HepG2 (cell line): ENCODE results near the gene TBC1D22A. TPM values are rescaled to one million over a fixed set of nuclear protein-coding genes. Genes with fewer than 3 reads are reported as not detected.

ENCODE experiments used
- ATAC-seq: fragments of 200-7000 bp; cut with Tn5 transposase; 3 replicates; pipeline ENCODE4 v1.9.1; 2020; ENCODE audit warnings: mild to moderate bottlenecking, moderate library complexity
- BruUV-seq: library from RNA; stranded (reverse); fragments of 400-500 nt; replicated peaks from 2 replicates; lab custom pipeline; 2021; lab: Mats Ljungman, UMichigan
- CTCF ChIA-PET: fragments of 300-600 bp; formaldehyde crosslinking; extraction: SDS; loops from one replicate; lab custom pipeline; 2021; ENCODE audit warnings: low total read pairs, inconsistent platforms, low intra/inter-chr PET ratio; lab: Yijun Ruan, JAX
- POLR2A ChIA-PET: fragments of 350-600 bp; sonication (Branson Sonifier 250); formaldehyde crosslinking; loops from one replicate; lab custom pipeline; 2020; ENCODE audit warnings: antibody characterized with exemption, inconsistent platforms; lab: Yijun Ruan, JAX
- DNase-seq: peaks from one replicate; pipeline ENCODE4 v3.0.0-alpha.2; 2015; ENCODE audit warnings: low spot score
- FAIRE-seq: peaks from 3 replicates; lab custom pipeline; 2011; peaks lifted over from hg19 to GRCh38; lab: Jason Lieb, UNC
- H2AFZ ChIP-seq: one replicate; pipeline ENCODE4 v1.6.1; 2011; ENCODE audit warnings: low read length, inconsistent platforms
- H3K27ac ChIP-seq: fragments of 300-600 bp; 3 replicates; pipeline ENCODE4 v1.8.0; 2011; ENCODE audit warnings: mixed run types, mild to moderate bottlenecking, mixed read lengths, low read length, inconsistent platforms; ENCODE audit not compliant: insufficient read depth; ENCODE audit errors: extremely low read length
- H3K27me3 ChIP-seq, 2 experiments: fragments of 200-600 bp in 1 of 2; 2 replicates in 1 of 2; 3 replicates in 1 of 2; pipeline versions ENCODE4 v1.6.0 to v1.8.0; 2011; ENCODE audit warnings: low read length in 2 of 2, mild to moderate bottlenecking in 2 of 2, moderate library complexity in 2 of 2, inconsistent platforms in 1 of 2; ENCODE audit not compliant: insufficient read depth in 2 of 2, control insufficient read depth in 1 of 2
- H3K36me3 ChIP-seq, 2 experiments: fragments of 200-600 bp in 1 of 2; replicated peaks in 1 of 2; 2 replicates in 1 of 2; 3 replicates in 1 of 2; pipeline versions ENCODE4 v1.5.1 to v1.8.0; 2011; ENCODE audit warnings: low read length in 2 of 2, inconsistent platforms in 1 of 2; ENCODE audit not compliant: insufficient read depth in 2 of 2, control insufficient read depth in 1 of 2
- H3K4me1 ChIP-seq: 2 replicates; pipeline ENCODE4 v1.5.1; 2012; ENCODE audit warnings: low read length, inconsistent platforms; ENCODE audit not compliant: insufficient read depth
- H3K4me2 ChIP-seq: 2 replicates; pipeline ENCODE4 v1.6.0; 2011; ENCODE audit warnings: low read depth, low read length, inconsistent platforms
- H3K4me3 ChIP-seq, 3 experiments: fragments of 200-600 bp in 1 of 3; sonication (generic), shearing (Covaris generic) in 1 of 3; replicated peaks in 1 of 3; 2 replicates each; pipeline ENCODE4 v1.5.1; 2011 to 2016; ENCODE audit warnings: low read length in 3 of 3, inconsistent platforms in 2 of 3, low read depth in 2 of 3, mild to moderate bottlenecking in 2 of 3, control low read depth in 1 of 3, mixed read lengths in 1 of 3; ENCODE audit not compliant: insufficient read depth in 1 of 3
- H3K79me2 ChIP-seq: one replicate; pipeline ENCODE4 v1.6.1; 2011; ENCODE audit warnings: low read length, inconsistent platforms; ENCODE audit not compliant: insufficient read depth
- H3K9ac ChIP-seq: 2 replicates; pipeline ENCODE4 v1.6.0; 2011; ENCODE audit warnings: mild to moderate bottlenecking, low read depth, low read length, inconsistent platforms; ENCODE audit not compliant: insufficient read depth
- H3K9me3 ChIP-seq: 2 replicates; pipeline ENCODE4 v1.5.1; 2012; ENCODE audit warnings: mild to moderate bottlenecking, low read length
- H4K20me1 ChIP-seq: 2 replicates; pipeline ENCODE4 v1.6.0; 2011; ENCODE audit warnings: inconsistent platforms, mild to moderate bottlenecking, low read length, moderate library complexity; ENCODE audit not compliant: insufficient read depth
- CENPT ChIP-seq: sonication (generic); formaldehyde crosslinking; IDR thresholded peaks from 2 replicates; pipeline ENCODE4 v1.8.0; 2022; ENCODE audit warnings: low read depth, mild to moderate bottlenecking, moderate library complexity, missing genetic modification reagents
- CHD2 ChIP-seq: IDR thresholded peaks from 2 replicates; pipeline ENCODE4 v1.6.1; 2011; ENCODE audit warnings: low read depth, low read length, improper control_type of control experiment
- MZF1 ChIP-seq: sonication (generic); formaldehyde crosslinking; IDR thresholded peaks from 2 replicates; pipeline ENCODE4 v1.8.1; 2023; ENCODE audit warnings: mild to moderate bottlenecking, missing genetic modification reagents, borderline replicate concordance
- POGZ ChIP-seq: sonication (generic); formaldehyde crosslinking; IDR thresholded peaks from 2 replicates; pipeline ENCODE4 v1.4.0; 2020; ENCODE audit warnings: mild to moderate bottlenecking, missing genetic modification reagents
- SCMH1 ChIP-seq: sonication (generic); formaldehyde crosslinking; IDR thresholded peaks from 2 replicates; pipeline ENCODE4 v1.9.0; 2021; ENCODE audit warnings: missing genetic modification reagents, mild to moderate bottlenecking, borderline replicate concordance
- SMARCC2 ChIP-seq: fragments of 450-650 bp; IDR thresholded peaks from 2 replicates; pipeline ENCODE4 v1.6.1; 2017; ENCODE audit warnings: antibody characterized with exemption, mild to moderate bottlenecking
- THAP11 ChIP-seq: IDR thresholded peaks from 2 replicates; pipeline ENCODE4 v1.6.1; 2016; ENCODE audit warnings: missing biosample characterization, missing genetic modification reagents
- ZNF224 ChIP-seq: sonication (generic); formaldehyde crosslinking; IDR thresholded peaks from 2 replicates; pipeline ENCODE4 v1.5.0; 2020; ENCODE audit warnings: mild to moderate bottlenecking, missing genetic modification reagents
- ZNF260 ChIP-seq: sonication (generic); formaldehyde crosslinking; IDR thresholded peaks from 2 replicates; pipeline ENCODE4 v1.4.0; 2020; ENCODE audit warnings: missing genetic modification reagents, low read depth, mild to moderate bottlenecking, borderline replicate concordance
- ZNF510 ChIP-seq: sonication (generic); formaldehyde crosslinking; IDR thresholded peaks from 2 replicates; pipeline ENCODE4 v1.4.0; 2020; ENCODE audit warnings: low read depth, mild to moderate bottlenecking, missing genetic modification reagents
- ZNF598 ChIP-seq: sonication (generic); formaldehyde crosslinking; IDR thresholded peaks from 2 replicates; pipeline ENCODE4 v1.5.1; 2020; ENCODE audit warnings: mild to moderate bottlenecking, missing genetic modification reagents, borderline replicate concordance
- ZNF614 ChIP-seq: IDR thresholded peaks from 2 replicates; pipeline ENCODE4 v1.6.1; 2018; ENCODE audit warnings: missing biosample characterization, missing genetic modification reagents, inconsistent platforms, borderline replicate concordance
- ZNF841 ChIP-seq: sonication (generic); formaldehyde crosslinking; IDR thresholded peaks from 2 replicates; pipeline ENCODE4 v1.8.1; 2023; ENCODE audit warnings: missing genetic modification reagents, borderline replicate concordance
- WGBS: methylation state at CpG from one replicate; pipeline ENCODE4 v1.1.6; 2017; ENCODE audit warnings: low lambda C conversion rate; 5-methylcytosine and 5-hydroxymethylcytosine counted together
- in situ Hi-C: cut with HindIII; loops from 2 replicates; pipeline ENCODE4 v1.10.0; 2017; ENCODE audit warnings: low pct_unique_long_range_greater_than_20kb; ENCODE audit not compliant: extremely low pct_ligation_motif_present
- intact Hi-C: fragments of 100-400 bp; cut with micrococcal nuclease; formaldehyde crosslinking; loops from one replicate; pipeline ENCODE4 v1.10.0; 2022; ENCODE audit not compliant: unreplicated experiment
- polyA plus RNA-seq, 8 experiments: library from polyadenylated mRNA; depleted of rRNA in 3 of 8; stranded (reverse) in 7 of 8; unstranded in 1 of 8; fragments of >200 nt; fragmentation: Illumina TruSeq in 4 of 8; extraction: Trizol in 4 of 8; gene quantifications; 2 replicates each; pipeline versions ENCODE4 v1.2.1 to v1.2.3, GENCODE V29; 2011 to 2016; ENCODE audit warnings: low read depth in 4 of 8, missing spikeins in 1 of 8, mixed read lengths in 1 of 8; ENCODE audit not compliant: insufficient read depth in 1 of 8
- total RNA-seq, 5 experiments: library from RNA; depleted of rRNA; stranded (reverse); fragments of >200 nt; fragmentation: Illumina TruSeq; extraction: Trizol; gene quantifications; 2 replicates each; pipeline ENCODE4 v1.2.3, GENCODE V29; 2016; ENCODE audit warnings: low read depth in 1 of 5
- TF ChIP-seq, protein P1 (sequence below): IDR thresholded peaks from 2 replicates; pipeline ENCODE4 v1.4.0; 2020; ENCODE audit warnings: mild to moderate bottlenecking, missing genetic modification reagents
- TF ChIP-seq, protein P2 (sequence below): sonication (generic); formaldehyde crosslinking; IDR thresholded peaks from 2 replicates; pipeline ENCODE4 v1.8.0; 2022; ENCODE audit warnings: mild to moderate bottlenecking, missing genetic modification reagents

Gene TBC1D22A
- total and polyA plus RNA-seq, 2 of the 13 experiments (the other 11 are each of a cell fraction or from before 2014, with no cell fraction given) = 17.3 to 18.0 TPM

DNA sequence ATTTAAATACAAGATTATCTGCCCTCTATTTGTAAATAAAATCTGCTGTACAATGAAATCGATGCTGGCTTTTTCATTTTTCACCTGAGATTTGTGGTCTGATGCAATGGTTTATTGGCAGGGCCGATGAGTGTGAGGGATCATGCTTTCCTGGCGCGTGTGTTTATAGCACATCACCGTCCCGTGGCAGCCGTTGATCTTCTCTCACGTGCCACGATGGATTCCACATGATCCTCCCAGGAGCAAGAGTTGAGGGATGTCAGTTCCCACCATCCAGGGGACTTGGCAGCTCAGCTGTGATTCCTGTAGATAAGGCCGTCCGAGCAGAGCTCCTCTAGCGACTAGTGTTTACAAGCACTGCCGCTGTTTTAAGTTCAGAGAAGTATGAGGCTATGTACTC, 213.7 kb downstream of the TBC1D22A start:
- ChIA-PET POLR2A (no interaction called here), CTCF (no interaction called here)
- 98% methylated on average over 13 of the region's 13 CpGs for WGBS
- no peak overlapping the region for H2AFZ ChIP-seq
- no peaks in the 10 kb centered on the region for H3K9me3 ChIP-seq
- H3K27ac ChIP-seq = no peak overlapping the region
- in situ Hi-C loops (no loop called here), intact Hi-C loops (no loop called here)
- ATAC-seq (no peak), FAIRE-seq (no peak), DNase-seq (no peak)
- no peaks in the 10 kb centered on the region for H4K20me1 ChIP-seq
- no TSS peak for BruUV-seq
- peaks cover 16 to 41% of the 10 kb centered on the region in 2 experiments; a peak in 4 of 5 replicates for H3K36me3 ChIP-seq
- H3K79me2 ChIP-seq = no peaks in the 10 kb centered on the region
- TF ChIP-seq ZNF598 (CRISPR knock-in tag) (no peak), ZNF224 (CRISPR knock-in tag) (no peak), CHD2 (no peak)
- no peaks in the 10 kb centered on the region for H3K27me3 ChIP-seq
- no peak overlapping the region for H3K9ac ChIP-seq
- H3K4me3 ChIP-seq = no peak overlapping the region
- H3K4me2 ChIP-seq = no peak overlapping the region
- peaks cover under 1% of the 10 kb centered on the region; the same call in 1 of the 2 replicates for H3K4me1 ChIP-seq

DNA sequence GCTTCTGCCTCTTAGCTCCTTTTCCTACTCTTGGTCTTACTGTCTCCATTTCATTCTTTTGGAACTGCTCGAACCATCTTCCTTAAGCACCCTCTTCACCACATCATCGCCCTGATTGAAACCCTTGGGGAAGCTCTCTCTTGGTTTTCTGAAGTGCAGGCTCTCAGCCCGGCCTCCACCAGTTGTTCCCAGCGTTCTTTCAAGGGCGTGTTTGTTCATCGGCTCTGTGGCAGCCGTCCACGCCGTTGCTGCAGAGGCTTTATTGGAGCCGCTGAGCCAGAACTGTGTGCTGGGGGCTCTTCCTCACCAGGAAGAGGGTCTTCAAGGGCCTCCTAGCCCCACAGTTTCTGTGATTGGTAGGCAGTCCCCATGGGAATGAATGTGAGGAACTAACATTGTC, 214.1 kb downstream of the TBC1D22A start:
- WGBS = 97% methylated on average over 10 of the region's 10 CpGs
- H3K4me1 ChIP-seq = no peaks in the 10 kb centered on the region
- in situ Hi-C loops = no loop called here
- H3K79me2 ChIP-seq = no peaks in the 10 kb centered on the region
- H3K4me2 ChIP-seq = no peak overlapping the region
- intact Hi-C loops = no loop called here
- H3K4me3 ChIP-seq = no peak overlapping the region
- ChIA-PET POLR2A (no interaction called here), CTCF (no interaction called here)
- no peak overlapping the region for H2AFZ ChIP-seq
- no peak overlapping the region for H3K9ac ChIP-seq
- peaks cover 16 to 41% of the 10 kb centered on the region in 2 experiments; a peak in 4 of 5 replicates for H3K36me3 ChIP-seq
- BruUV-seq = no TSS peak
- DNase-seq = no peak
- no peaks in the 10 kb centered on the region for H4K20me1 ChIP-seq
- no peak for ATAC-seq
- H3K9me3 ChIP-seq = no peaks in the 10 kb centered on the region
- no peak overlapping the region for H3K27ac ChIP-seq
- no peaks in the 10 kb centered on the region for H3K27me3 ChIP-seq
- no peak for FAIRE-seq
- TF ChIP-seq SMARCC2 (no peak), POGZ (CRISPR knock-in tag) (no peak), ZNF841 (CRISPR knock-in tag) (no peak), ZNF260 (CRISPR knock-in tag) (no peak), MZF1 (CRISPR knock-in tag) (no peak), CENPT (no peak), ZNF510 (CRISPR knock-in tag) (no peak), SCMH1 (CRISPR knock-in tag) (no peak), ZNF614 (no peak), THAP11 (CRISPR knock-in tag) (no peak)
- TF ChIP-seq, protein P1, sequence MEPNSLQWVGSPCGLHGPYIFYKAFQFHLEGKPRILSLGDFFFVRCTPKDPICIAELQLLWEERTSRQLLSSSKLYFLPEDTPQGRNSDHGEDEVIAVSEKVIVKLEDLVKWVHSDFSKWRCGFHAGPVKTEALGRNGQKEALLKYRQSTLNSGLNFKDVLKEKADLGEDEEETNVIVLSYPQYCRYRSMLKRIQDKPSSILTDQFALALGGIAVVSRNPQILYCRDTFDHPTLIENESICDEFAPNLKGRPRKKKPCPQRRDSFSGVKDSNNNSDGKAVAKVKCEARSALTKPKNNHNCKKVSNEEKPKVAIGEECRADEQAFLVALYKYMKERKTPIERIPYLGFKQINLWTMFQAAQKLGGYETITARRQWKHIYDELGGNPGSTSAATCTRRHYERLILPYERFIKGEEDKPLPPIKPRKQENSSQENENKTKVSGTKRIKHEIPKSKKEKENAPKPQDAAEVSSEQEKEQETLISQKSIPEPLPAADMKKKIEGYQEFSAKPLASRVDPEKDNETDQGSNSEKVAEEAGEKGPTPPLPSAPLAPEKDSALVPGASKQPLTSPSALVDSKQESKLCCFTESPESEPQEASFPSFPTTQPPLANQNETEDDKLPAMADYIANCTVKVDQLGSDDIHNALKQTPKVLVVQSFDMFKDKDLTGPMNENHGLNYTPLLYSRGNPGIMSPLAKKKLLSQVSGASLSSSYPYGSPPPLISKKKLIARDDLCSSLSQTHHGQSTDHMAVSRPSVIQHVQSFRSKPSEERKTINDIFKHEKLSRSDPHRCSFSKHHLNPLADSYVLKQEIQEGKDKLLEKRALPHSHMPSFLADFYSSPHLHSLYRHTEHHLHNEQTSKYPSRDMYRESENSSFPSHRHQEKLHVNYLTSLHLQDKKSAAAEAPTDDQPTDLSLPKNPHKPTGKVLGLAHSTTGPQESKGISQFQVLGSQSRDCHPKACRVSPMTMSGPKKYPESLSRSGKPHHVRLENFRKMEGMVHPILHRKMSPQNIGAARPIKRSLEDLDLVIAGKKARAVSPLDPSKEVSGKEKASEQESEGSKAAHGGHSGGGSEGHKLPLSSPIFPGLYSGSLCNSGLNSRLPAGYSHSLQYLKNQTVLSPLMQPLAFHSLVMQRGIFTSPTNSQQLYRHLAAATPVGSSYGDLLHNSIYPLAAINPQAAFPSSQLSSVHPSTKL = no peak
- TF ChIP-seq, protein P2, sequence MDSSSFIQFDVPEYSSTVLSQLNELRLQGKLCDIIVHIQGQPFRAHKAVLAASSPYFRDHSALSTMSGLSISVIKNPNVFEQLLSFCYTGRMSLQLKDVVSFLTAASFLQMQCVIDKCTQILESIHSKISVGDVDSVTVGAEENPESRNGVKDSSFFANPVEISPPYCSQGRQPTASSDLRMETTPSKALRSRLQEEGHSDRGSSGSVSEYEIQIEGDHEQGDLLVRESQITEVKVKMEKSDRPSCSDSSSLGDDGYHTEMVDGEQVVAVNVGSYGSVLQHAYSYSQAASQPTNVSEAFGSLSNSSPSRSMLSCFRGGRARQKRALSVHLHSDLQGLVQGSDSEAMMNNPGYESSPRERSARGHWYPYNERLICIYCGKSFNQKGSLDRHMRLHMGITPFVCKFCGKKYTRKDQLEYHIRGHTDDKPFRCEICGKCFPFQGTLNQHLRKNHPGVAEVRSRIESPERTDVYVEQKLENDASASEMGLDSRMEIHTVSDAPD = no peak
